ENCODE measurements around the gene DNAJC1.
A peak's percentile ranks its signal among the peaks of the same experiment; 100 is the strongest.

DNAJC1 gene

DNA sequence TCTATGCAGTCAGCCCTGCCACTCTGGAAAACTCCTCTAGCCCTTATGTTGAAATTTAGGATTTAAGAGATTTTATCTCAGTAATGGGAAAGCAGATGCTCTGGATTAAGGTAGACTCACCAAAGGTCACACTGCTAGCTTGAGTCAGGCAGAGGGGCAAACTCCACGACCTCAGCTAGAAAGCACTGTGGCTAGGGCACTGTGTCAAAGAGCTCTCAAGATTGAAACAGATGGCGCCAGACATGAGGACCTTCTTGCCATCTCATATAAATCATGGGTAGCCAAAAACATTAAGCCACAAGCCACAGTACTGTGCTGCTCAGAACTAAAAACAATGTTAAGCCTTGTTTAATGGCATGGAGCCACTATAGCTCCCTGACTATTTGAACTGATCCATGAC lies 188.7 kb downstream of the DNAJC1 start:
- no peaks in the 10 kb centered on the region for H3K4me1 ChIP-seq (ENCODE audit: control insufficient read depth, insufficient read depth, low read length)
- no peaks in the 10 kb centered on the region for H3K27me3 ChIP-seq (ENCODE audit: control insufficient read depth, insufficient read depth, low read length, poor library complexity, severe bottlenecking)
- no peak overlapping the region for H3K27ac ChIP-seq (ENCODE audit: insufficient read depth, low read depth, low read length, poor library complexity, severe bottlenecking)
- no peak overlapping the region for H3K4me3 ChIP-seq (ENCODE audit: insufficient read depth, low read depth, low read length)
- H3K36me3 ChIP-seq (ENCODE audit: control insufficient read depth, insufficient read depth, low read length): no peaks in the 10 kb centered on the region
- no peaks in the 10 kb centered on the region for H3K9me3 ChIP-seq (ENCODE audit: control insufficient read depth, low read length)
- 88 to 95% methylated on average over 2 of the region's 2 CpGs for WGBS, 2 experiments

DNA sequence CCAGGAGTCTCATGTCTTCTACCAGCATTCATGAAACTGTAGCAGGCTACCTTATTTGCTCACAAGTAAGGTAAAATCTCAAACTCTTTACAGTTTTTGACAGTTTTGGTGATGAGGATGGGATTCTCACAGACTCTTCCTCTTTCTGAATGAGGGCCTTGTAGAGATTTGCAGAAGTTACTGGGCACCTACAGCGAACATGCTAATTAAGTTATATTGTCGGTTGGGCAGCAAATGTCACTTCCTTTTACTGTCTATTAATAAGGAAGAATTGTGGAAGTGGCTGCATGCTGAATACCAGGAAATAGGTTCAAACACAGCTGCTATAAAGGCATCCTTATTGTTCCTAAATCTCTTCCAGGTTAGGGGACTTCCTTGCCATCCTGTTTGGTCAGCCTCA lies 189.6 kb downstream of the DNAJC1 start:
- H3K9me3 ChIP-seq (ENCODE audit: control insufficient read depth, low read length): no peaks in the 10 kb centered on the region
- 87 to 100% methylated on average over 2 of the region's 2 CpGs for WGBS, 2 experiments
- H3K4me3 ChIP-seq (ENCODE audit: insufficient read depth, low read depth, low read length): no peak overlapping the region

DNA sequence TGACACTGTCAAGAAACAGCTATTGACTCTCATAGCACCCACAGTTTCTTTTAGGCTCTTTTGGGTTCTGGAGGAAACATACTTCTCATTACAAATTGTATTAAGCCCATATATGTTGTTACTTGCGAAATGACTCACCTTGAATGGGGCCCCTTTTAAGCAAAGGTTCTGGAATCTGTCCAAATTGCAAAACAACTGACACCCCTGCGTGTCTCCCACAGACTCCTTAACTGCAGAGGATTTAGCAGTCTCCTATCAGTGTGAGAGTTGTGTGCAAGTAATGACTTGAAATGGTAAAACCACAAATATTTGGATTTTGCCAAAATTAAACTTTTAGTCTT lies 192.3 kb downstream of the DNAJC1 start:
- no peaks in the 10 kb centered on the region for H3K9me3 ChIP-seq (ENCODE audit: control insufficient read depth, low read length)
- whole genome bisulfite sequencing, 2 experiments: 90 to 91% methylated on average over 2 of the region's 2 CpGs
- no peaks in the 10 kb centered on the region for H3K36me3 ChIP-seq (ENCODE audit: control insufficient read depth, insufficient read depth, low read length)
- H3K4me3 ChIP-seq (ENCODE audit: insufficient read depth, low read depth, low read length): no peak overlapping the region
- H3K27me3 ChIP-seq (ENCODE audit: control insufficient read depth, insufficient read depth, low read length, poor library complexity, severe bottlenecking): no peaks in the 10 kb centered on the region
- H3K4me1 ChIP-seq (ENCODE audit: control insufficient read depth, insufficient read depth, low read length): peaks cover 11% of the 10 kb centered on the region
- no peak overlapping the region for H3K27ac ChIP-seq (ENCODE audit: insufficient read depth, low read depth, low read length, poor library complexity, severe bottlenecking)

More for the DNA sequence above, 189.6 kb downstream of the DNAJC1 start:
- no peaks in the 10 kb centered on the region for H3K36me3 ChIP-seq (ENCODE audit: control insufficient read depth, insufficient read depth, low read length)
- no peaks in the 10 kb centered on the region for H3K4me1 ChIP-seq (ENCODE audit: control insufficient read depth, insufficient read depth, low read length)
- no peaks in the 10 kb centered on the region for H3K27me3 ChIP-seq (ENCODE audit: control insufficient read depth, insufficient read depth, low read length, poor library complexity, severe bottlenecking)
- no peak overlapping the region for H3K27ac ChIP-seq (ENCODE audit: insufficient read depth, low read depth, low read length, poor library complexity, severe bottlenecking)

DNA sequence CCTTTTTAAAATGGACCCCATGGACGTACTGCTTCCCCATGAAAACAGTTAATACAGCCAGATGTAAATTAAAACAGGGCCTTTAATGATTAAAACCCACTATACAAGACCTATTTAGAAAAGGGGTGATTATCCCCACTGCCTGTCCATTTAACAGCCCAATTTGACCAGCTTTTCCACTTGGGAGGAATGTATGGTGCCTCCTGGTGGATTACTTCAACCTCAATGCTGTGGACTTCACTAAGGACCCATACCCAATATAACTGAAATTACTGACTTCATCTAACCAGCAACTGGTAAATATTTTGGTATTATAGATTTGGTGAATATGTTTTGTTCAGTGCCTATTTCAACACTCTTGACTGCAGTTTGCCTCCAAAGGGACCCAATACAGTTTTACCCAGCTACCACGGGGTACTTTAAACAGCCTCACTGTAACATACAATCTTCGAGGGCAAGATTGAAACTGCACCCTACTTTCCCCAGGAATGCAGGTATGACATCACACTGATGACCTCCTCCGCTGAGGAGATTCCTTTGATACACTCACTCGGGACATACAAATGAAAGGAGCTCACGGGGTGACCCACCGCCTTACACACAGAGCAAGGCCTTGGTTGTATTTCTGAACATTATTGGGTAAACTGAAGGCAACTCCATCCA lies 192.8 kb downstream of the DNAJC1 start:
- no peaks in the 10 kb centered on the region for H3K27me3 ChIP-seq (ENCODE audit: control insufficient read depth, insufficient read depth, low read length, poor library complexity, severe bottlenecking)
- WGBS, 2 experiments: 91 to 95% methylated on average over 7 of the region's 7 CpGs
- H3K36me3 ChIP-seq (ENCODE audit: control insufficient read depth, insufficient read depth, low read length): no peaks in the 10 kb centered on the region
- no peak overlapping the region for H3K4me3 ChIP-seq (ENCODE audit: insufficient read depth, low read depth, low read length)
- no peak overlapping the region for H3K27ac ChIP-seq (ENCODE audit: insufficient read depth, low read depth, low read length, poor library complexity, severe bottlenecking)
- no peaks in the 10 kb centered on the region for H3K9me3 ChIP-seq (ENCODE audit: control insufficient read depth, low read length)
- H3K4me1 ChIP-seq (ENCODE audit: control insufficient read depth, insufficient read depth, low read length): peaks cover 12% of the 10 kb centered on the region

DNA sequence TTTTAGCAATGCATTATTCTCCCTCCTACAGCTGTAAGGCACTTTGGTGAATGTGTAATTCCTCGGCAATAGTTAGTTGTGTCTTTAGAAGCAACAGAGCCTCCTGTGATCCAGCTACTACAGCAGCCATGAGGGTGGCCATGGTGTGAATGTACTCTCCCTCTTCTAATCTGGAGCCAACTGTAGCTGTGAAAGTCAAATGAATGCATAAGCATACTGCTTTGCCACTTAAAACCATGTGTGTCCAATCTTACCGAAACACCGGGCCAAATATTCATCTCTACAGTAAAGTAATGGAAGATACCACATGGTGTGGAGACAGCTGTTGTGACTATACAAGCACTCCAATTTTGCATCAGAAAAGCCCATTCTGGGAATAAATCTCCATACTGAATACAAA lies 195.0 kb downstream of the DNAJC1 start:
- H3K27ac ChIP-seq (ENCODE audit: insufficient read depth, low read depth, low read length, poor library complexity, severe bottlenecking): no peak overlapping the region
- no peaks in the 10 kb centered on the region for H3K9me3 ChIP-seq (ENCODE audit: control insufficient read depth, low read length)
- no peak overlapping the region for H3K4me3 ChIP-seq (ENCODE audit: insufficient read depth, low read depth, low read length)
- no peaks in the 10 kb centered on the region for H3K27me3 ChIP-seq (ENCODE audit: control insufficient read depth, insufficient read depth, low read length, poor library complexity, severe bottlenecking)
- H3K36me3 ChIP-seq (ENCODE audit: control insufficient read depth, insufficient read depth, low read length): no peaks in the 10 kb centered on the region
- peaks cover 16% of the 10 kb centered on the region for H3K4me1 ChIP-seq (ENCODE audit: control insufficient read depth, insufficient read depth, low read length)
- WGBS, 2 experiments: 76 to 81% methylated on average over 3 of the region's 3 CpGs

DNA sequence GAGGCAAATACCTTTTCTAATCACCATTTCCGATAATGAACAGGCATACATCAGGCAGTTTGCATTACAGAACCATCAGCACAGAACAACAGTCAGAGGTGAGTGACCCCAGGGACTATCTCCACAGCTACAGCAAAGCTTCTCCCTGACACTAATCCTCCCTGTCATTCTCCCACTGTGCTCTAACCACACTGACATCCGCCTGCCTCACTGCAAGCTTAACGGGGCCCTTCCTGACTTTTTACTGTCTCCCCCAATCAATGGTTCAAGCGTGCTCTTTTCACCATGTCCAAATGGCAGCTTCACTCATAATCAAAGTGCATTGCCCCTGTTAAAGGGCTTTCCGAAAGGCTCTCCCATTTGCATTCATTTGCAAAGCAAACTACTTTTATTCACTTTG lies 196.3 kb downstream of the DNAJC1 start:
- Histone ChIP-seq H3K27ac (ENCODE audit: insufficient read depth, low read depth, low read length, poor library complexity, severe bottlenecking) (peak overlapping the region; percentile 52), H3K9me3 (ENCODE audit: control insufficient read depth, low read length) (no peaks in the 10 kb centered on the region), H3K4me3 (ENCODE audit: insufficient read depth, low read depth, low read length) (no peak overlapping the region), H3K27me3 (ENCODE audit: control insufficient read depth, insufficient read depth, low read length, poor library complexity, severe bottlenecking) (no peaks in the 10 kb centered on the region), H3K4me1 (ENCODE audit: control insufficient read depth, insufficient read depth, low read length) (peaks cover 16% of the 10 kb centered on the region), H3K36me3 (ENCODE audit: control insufficient read depth, insufficient read depth, low read length) (no peaks in the 10 kb centered on the region)
- 1% methylated on average over 5 of the region's 5 CpGs for WGBS, 2 experiments

DNA sequence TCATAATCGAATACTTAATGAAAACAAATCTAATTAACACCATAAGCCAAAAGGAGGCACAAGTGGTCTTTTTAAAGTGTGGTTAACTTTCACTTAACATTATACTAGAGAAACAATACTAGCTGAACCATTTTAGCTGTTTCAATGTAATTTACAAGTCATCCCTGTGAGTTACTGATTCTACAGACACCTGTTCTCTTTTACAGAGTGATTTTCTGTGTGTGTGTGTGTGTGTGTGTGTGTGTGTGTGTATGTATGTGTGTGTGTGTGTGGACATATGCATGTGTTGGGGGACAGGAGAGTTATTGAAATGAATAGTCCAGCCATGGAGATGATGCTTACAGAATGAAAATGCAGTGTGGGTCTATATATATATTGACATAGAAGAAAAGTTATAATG lies 200.2 kb downstream of the DNAJC1 start:
- Histone ChIP-seq H3K4me3 (ENCODE audit: insufficient read depth, low read depth, low read length) (no peak overlapping the region), H3K36me3 (ENCODE audit: control insufficient read depth, insufficient read depth, low read length) (no peaks in the 10 kb centered on the region), H3K27me3 (ENCODE audit: control insufficient read depth, insufficient read depth, low read length, poor library complexity, severe bottlenecking) (no peaks in the 10 kb centered on the region), H3K9me3 (ENCODE audit: control insufficient read depth, low read length) (no peaks in the 10 kb centered on the region), H3K27ac (ENCODE audit: insufficient read depth, low read depth, low read length, poor library complexity, severe bottlenecking) (no peak overlapping the region), H3K4me1 (ENCODE audit: control insufficient read depth, insufficient read depth, low read length) (peaks cover 12% of the 10 kb centered on the region)
- 0% methylated on average over 1 of the region's 1 CpG; no CpG with 5 or more reads in 1 of the 2 experiments for WGBS, 2 experiments

DNA sequence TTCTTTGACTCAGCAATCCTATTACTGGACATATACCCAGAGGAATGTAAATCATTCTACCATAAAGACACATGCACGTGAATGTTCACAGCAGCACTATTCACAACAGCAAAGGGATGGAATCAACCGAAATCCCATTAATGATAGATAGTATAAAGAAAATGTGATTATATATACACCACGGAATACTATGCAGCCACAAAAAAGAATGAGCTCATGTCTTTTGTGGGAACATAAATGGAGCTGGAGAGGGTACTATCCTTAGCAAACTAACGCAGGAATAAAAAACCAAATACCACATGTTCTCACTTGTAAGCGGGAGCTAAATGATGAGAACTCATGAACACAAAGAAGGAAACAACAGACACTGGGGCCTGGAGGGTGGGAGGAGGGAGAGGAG lies 201.9 kb downstream of the DNAJC1 start:
- Histone ChIP-seq H3K36me3 (ENCODE audit: control insufficient read depth, insufficient read depth, low read length) (no peaks in the 10 kb centered on the region), H3K9me3 (ENCODE audit: control insufficient read depth, low read length) (no peaks in the 10 kb centered on the region)

DNA sequence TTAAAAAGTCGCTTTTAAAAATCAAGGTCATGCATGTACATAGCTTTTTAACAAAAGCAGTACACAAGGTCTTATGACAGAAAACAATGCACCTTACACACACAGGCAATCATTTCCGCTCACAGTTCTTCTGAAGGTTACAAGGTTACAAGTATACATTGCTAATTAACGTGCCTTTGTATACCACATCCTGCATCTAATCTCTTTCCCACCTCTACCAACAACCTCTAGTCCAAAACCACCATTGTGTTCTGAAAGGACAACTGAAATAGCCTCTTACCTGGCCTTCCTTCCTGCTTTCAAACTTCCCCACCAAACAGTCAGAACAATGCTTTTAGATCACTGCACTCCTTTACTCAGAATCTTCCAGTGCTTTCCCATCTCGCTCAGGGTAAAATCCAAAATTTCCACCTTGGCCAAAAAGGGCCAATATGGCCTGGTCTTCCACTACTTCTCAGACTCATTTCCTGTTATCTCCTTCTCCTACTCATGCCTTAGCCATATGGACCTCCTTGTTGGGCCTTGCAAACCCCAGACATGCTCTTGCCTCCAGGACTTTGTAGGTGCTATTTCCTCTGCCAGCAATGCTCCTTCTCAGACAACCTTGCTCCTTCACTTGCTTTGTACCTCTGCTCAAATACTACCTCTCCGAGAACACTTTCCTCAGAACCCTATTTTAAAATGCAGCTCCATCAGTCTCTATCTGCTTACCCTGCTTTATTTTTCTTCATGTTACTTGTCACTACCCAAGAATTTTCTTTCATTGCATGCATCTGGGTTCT lies 205.4 kb downstream of the DNAJC1 start:
- no peaks in the 10 kb centered on the region for H3K27me3 ChIP-seq (ENCODE audit: control insufficient read depth, insufficient read depth, low read length, poor library complexity, severe bottlenecking)

More for the DNA sequence above, 201.9 kb downstream of the DNAJC1 start:
- Histone ChIP-seq H3K4me1 (ENCODE audit: control insufficient read depth, insufficient read depth, low read length) (peaks cover 6% of the 10 kb centered on the region), H3K27ac (ENCODE audit: insufficient read depth, low read depth, low read length, poor library complexity, severe bottlenecking) (no peak overlapping the region), H3K4me3 (ENCODE audit: insufficient read depth, low read depth, low read length) (no peak overlapping the region), H3K27me3 (ENCODE audit: control insufficient read depth, insufficient read depth, low read length, poor library complexity, severe bottlenecking) (no peaks in the 10 kb centered on the region)
- 94 to 96% methylated on average over 3 to 5 of the region's 5 CpGs for WGBS, 2 experiments

DNA sequence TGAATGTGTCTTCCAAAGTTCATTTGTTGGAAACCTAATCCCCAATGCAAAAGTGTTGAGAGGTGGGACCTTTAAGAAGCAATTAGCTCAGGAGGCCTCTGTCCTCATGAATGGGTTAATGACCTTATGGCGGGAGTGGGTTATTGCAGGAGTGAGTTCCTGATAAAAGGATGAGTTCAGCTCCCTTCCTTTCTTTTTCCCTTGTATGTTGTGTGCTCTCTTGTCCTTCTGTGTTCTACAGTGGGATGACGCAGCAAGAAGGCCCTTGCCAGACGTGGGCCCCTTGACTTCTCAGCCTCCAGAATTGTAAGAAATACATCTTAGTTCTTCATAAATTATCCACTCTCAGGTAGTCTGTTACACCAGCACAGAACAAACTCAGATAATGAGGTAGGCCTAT lies 206.0 kb downstream of the DNAJC1 start:
- no peak overlapping the region for H3K4me3 ChIP-seq (ENCODE audit: insufficient read depth, low read depth, low read length)
- no peak overlapping the region for H3K27ac ChIP-seq (ENCODE audit: insufficient read depth, low read depth, low read length, poor library complexity, severe bottlenecking)
- H3K36me3 ChIP-seq (ENCODE audit: control insufficient read depth, insufficient read depth, low read length): no peaks in the 10 kb centered on the region
- no peaks in the 10 kb centered on the region for H3K9me3 ChIP-seq (ENCODE audit: control insufficient read depth, low read length)
- 89 to 92% methylated on average over 3 of the region's 3 CpGs for WGBS, 2 experiments
- H3K4me1 ChIP-seq (ENCODE audit: control insufficient read depth, insufficient read depth, low read length): no peaks in the 10 kb centered on the region
- H3K27me3 ChIP-seq (ENCODE audit: control insufficient read depth, insufficient read depth, low read length, poor library complexity, severe bottlenecking): no peaks in the 10 kb centered on the region

More for the DNA sequence above, 205.4 kb downstream of the DNAJC1 start:
- Histone ChIP-seq H3K4me3 (ENCODE audit: insufficient read depth, low read depth, low read length) (no peak overlapping the region), H3K4me1 (ENCODE audit: control insufficient read depth, insufficient read depth, low read length) (no peaks in the 10 kb centered on the region), H3K9me3 (ENCODE audit: control insufficient read depth, low read length) (no peaks in the 10 kb centered on the region), H3K27ac (ENCODE audit: insufficient read depth, low read depth, low read length, poor library complexity, severe bottlenecking) (no peak overlapping the region), H3K36me3 (ENCODE audit: control insufficient read depth, insufficient read depth, low read length) (no peaks in the 10 kb centered on the region)
- WGBS, 2 experiments: 92 to 94% methylated on average over 5 of the region's 5 CpGs

Data from ectodermal cell (in vitro differentiated cells).